ENCODE data around the gene SCYGR4. TPM values are rescaled to one million over a fixed set of nuclear protein-coding genes. Genes with fewer than 3 reads are reported as not detected.

Gene SCYGR4
- polyA plus RNA-seq, 2 of the 4 experiments (the other 2 are of a cell fraction), result not detected

- TF ChIP-seq GATA3 (IDR thresholded peaks at IDR 0.05; ENCODE audit: borderline replicate concordance) (no peak), PHF8 (IDR thresholded peaks at IDR 0.05; ENCODE audit: borderline replicate concordance, low read depth) (no peak)
Observed at GRCh38 chr2:227630322-227630721, 13.0 kb downstream of the SCYGR4 start (continued).

GRCh38 chr2:227632827-227633226 is 15.5 kb downstream of the SCYGR4 start:
- H3K27ac ChIP-seq, result no peak overlapping the region
- H3K9me3 ChIP-seq, result no peaks in the 10 kb centered on the region
- no peak overlapping the region for H3K4me3 ChIP-seq
- CTCF ChIA-PET, result interaction anchor here (1.2 kb wide), 1 partner anchor 26 kb away, joined by 3 read pairs; no protein-coding TSS in a partner anchor
- ATAC-seq, result no peak
- 79% methylated on average over 6 of the region's 6 CpGs for WGBS (ENCODE audit: missing lambda C conversion rate)
- no peak overlapping the region for H3K4me2 ChIP-seq
- no peak for FAIRE-seq
- no peaks in the 10 kb centered on the region for H3K4me1 ChIP-seq
- no peak for TF ChIP-seq FOXS1 (CRISPR knock-in tag; IDR thresholded peaks at IDR 0.05)
- no peak for DNase-seq (ENCODE audit: low read depth in 1 of 2, low spot score in 1 of 2)
- POLR2A ChIA-PET, result interaction anchor here (0.6 to 0.7 kb wide), 2 partner anchors 9 to 78 kb away, joined by 3 to 9 read pairs; no protein-coding TSS in a partner anchor

- H3K4me3 ChIP-seq, result no peak overlapping the region
- FAIRE-seq (no peak), ATAC-seq (no peak), DNase-seq (ENCODE audit: low read depth in 1 of 2, low spot score in 1 of 2) (no peak)
- 79% methylated on average over 3 of the region's 3 CpGs for WGBS (ENCODE audit: missing lambda C conversion rate)
- H3K4me2 ChIP-seq, result no peak overlapping the region
- H3K9me3 ChIP-seq, result no peaks in the 10 kb centered on the region
- ChIA-PET CTCF (interaction anchor here (1.2 to 1.4 kb wide), 2 partner anchors 10 to 25 kb away, joined by 3 read pairs; no protein-coding TSS in a partner anchor), POLR2A (no interaction called here)
- H3K27ac ChIP-seq, result no peak overlapping the region
- H3K4me1 ChIP-seq, result no peaks in the 10 kb centered on the region
- no peak for TF ChIP-seq ESRRA (IDR thresholded peaks at IDR 0.05; ENCODE audit: borderline replicate concordance, low read length)
- no peak for TF ChIP-seq FOXS1 (CRISPR knock-in tag; IDR thresholded peaks at IDR 0.05)
- no peak for TF ChIP-seq RAD21 (conservative IDR thresholded peaks at IDR 0.05 in 1 of 2, IDR thresholded peaks at IDR 0.05 in 1 of 2)
- TF ChIP-seq ZFP36 (IDR thresholded peaks at IDR 0.05; ENCODE audit: borderline replicate concordance, partially characterized antibody), result no peak
- no peak for TF ChIP-seq KDM5A (IDR thresholded peaks at IDR 0.05)
- TF ChIP-seq HOXB5 (CRISPR knock-in tag; IDR thresholded peaks at IDR 0.05), result no peak
Observed at GRCh38 chr2:227634201-227634600, 16.9 kb downstream of the SCYGR4 start.

DNA sequence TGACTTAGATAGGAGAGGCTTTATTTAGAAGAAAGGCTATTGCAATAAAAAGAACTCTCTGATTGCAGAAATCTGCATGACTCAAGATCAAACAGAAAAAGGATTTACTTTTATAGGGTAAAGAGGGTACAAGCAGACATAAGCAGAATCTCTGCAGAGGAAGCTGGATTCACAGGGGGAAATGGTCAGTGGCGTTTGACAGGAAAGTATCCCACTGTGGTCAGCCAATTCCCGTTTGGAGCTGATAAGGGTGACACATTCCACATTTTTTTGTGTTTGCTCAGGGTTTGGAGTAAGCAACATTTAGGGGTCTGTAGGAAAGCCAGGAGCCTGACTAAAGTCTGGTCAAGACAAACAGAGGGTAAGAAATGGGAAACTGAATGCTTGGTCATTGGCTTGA is 25.4 kb downstream of the SCYGR4 start:
- FAIRE-seq, result no peak
- POLR2A ChIA-PET, result no interaction called here
- CTCF ChIA-PET, result no interaction called here

More for the DNA sequence above, 25.4 kb downstream of the SCYGR4 start:
- TF ChIP-seq CBX8 (IDR thresholded peaks at IDR 0.05) (no peak), JUNB (IDR thresholded peaks at IDR 0.05) (no peak), POLR2A (IDR thresholded peaks at IDR 0.05; ENCODE audit: low read length) (no peak), PHF8 (IDR thresholded peaks at IDR 0.05; ENCODE audit: borderline replicate concordance, low read depth) (no peak), HMGXB4 (CRISPR knock-in tag; IDR thresholded peaks at IDR 0.05; ENCODE audit: borderline replicate concordance) (no peak), CEBPB (IDR thresholded peaks at IDR 0.05) (no peak), MAFK (IDR thresholded peaks at IDR 0.05; ENCODE audit: partially characterized antibody) (no peak), CHD2 (IDR thresholded peaks at IDR 0.05; ENCODE audit: low read length, partially characterized antibody) (no peak), TP53 (CRISPR knock-in tag; IDR thresholded peaks at IDR 0.05) (no peak), EP300 (IDR thresholded peaks at IDR 0.05) (no peak), HOXA7 (CRISPR knock-in tag; IDR thresholded peaks at IDR 0.05) (no peak), CTCF (IDR thresholded peaks at IDR 0.05) (no peak)
- TF ChIP-seq, protein P1, sequence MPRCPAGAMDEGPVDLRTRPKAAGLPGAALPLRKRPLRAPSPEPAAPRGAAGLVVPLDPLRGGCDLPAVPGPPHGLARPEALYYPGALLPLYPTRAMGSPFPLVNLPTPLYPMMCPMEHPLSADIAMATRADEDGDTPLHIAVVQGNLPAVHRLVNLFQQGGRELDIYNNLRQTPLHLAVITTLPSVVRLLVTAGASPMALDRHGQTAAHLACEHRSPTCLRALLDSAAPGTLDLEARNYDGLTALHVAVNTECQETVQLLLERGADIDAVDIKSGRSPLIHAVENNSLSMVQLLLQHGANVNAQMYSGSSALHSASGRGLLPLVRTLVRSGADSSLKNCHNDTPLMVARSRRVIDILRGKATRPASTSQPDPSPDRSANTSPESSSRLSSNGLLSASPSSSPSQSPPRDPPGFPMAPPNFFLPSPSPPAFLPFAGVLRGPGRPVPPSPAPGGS (IDR thresholded peaks at IDR 0.05), result no peak
- H3K4me2 ChIP-seq, result no peak overlapping the region
- H3K9me3 ChIP-seq, result no peaks in the 10 kb centered on the region
- no peak for DNase-seq (ENCODE audit: low read depth in 1 of 2, low spot score in 1 of 2)
- ATAC-seq, result no peak
- no peak overlapping the region for H3K27ac ChIP-seq
- no peak overlapping the region for H3K4me3 ChIP-seq
- 57% methylated on average over 2 of the region's 2 CpGs for WGBS (ENCODE audit: missing lambda C conversion rate)
- 0 out of 3 replicates have a peak, but pooled peaks cover 8% of the 10 kb centered on the region for H3K4me1 ChIP-seq
